Astrocyte (in vitro differentiated cells and primary cell): ENCODE measurements around the gene SPG21.

Experiments
- EZH2 ChIP-seq: IDR thresholded peaks from 2 replicates; pipeline ENCODE4 v1.6.1; 2012; ENCODE audit warnings: mild to moderate bottlenecking, low read length, inconsistent platforms; ENCODE audit not compliant: insufficient read depth
- TF ChIP-seq, protein P1 (sequence below): IDR thresholded peaks from 2 replicates; pipeline ENCODE4 v1.5.1; 2011; ENCODE audit warnings: low read depth, mild to moderate bottlenecking, inconsistent platforms, low read length, moderate library complexity; ENCODE audit not compliant: insufficient read depth

DNA sequence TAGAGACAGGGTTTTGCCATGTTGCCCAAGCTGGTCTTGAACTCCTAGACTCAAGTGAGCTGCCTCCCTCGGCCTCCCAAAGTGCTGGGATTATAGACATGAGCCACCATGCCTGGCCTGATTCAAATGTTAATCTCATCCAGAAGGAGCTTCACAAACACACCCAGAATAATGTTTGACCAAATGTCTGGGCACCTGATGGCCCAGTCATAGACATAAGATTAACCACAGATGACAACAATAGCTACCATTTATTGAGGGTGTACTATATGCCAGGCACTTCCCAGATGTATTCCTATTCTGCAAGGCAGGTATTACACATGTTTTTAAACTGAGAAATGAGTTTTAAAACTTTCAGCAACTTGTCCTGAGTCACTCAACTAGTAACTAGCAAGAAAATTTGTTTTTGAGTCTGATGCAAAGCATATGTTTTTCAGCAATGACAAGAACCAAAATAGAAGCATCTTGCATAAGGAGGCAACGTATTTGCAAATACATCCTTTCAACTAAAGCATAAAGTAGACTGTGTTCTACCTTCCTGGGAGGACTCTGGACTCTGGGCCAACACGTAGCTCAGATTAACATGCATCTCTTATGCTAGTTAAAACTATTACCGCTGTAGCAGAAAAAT, 8.1 kb upstream of the SPG21 start:
- TF ChIP-seq, protein P1, sequence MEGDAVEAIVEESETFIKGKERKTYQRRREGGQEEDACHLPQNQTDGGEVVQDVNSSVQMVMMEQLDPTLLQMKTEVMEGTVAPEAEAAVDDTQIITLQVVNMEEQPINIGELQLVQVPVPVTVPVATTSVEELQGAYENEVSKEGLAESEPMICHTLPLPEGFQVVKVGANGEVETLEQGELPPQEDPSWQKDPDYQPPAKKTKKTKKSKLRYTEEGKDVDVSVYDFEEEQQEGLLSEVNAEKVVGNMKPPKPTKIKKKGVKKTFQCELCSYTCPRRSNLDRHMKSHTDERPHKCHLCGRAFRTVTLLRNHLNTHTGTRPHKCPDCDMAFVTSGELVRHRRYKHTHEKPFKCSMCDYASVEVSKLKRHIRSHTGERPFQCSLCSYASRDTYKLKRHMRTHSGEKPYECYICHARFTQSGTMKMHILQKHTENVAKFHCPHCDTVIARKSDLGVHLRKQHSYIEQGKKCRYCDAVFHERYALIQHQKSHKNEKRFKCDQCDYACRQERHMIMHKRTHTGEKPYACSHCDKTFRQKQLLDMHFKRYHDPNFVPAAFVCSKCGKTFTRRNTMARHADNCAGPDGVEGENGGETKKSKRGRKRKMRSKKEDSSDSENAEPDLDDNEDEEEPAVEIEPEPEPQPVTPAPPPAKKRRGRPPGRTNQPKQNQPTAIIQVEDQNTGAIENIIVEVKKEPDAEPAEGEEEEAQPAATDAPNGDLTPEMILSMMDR: no peak
- TF ChIP-seq EZH2: no peak
